Measurements from ENCODE around the gene ZNF217. TPM values are rescaled to one million over a fixed set of nuclear protein-coding genes. Genes with fewer than 3 reads are reported as not detected.
"Not testable (repeated sequence)": the region's sequence is repeated elsewhere in the genome, so short reads cannot be mapped to it uniquely, and the experiment has no call there.

The ZNF217 gene
- total RNA-seq (2014; rRNA removed; shearing (Covaris generic)) = 35.1 and 39.7 TPM in 2 replicates
- total RNA-seq (2022) = 68.4 and 77.0 TPM in 2 replicates
- Bru-seq, nascent RNA = percentile 98 among the genes with signal in this experiment
- BruChase-seq, experiment 1, labeled RNA remaining after a 6-hour chase = percentile 82 among the genes with signal in this experiment
- percentile 91 among the genes with signal in this experiment for BruChase-seq, experiment 2, labeled RNA remaining after a 2-hour chase
- long read RNA-seq, partial matches to known transcripts = 1 of 15 reads
- long read RNA-seq, other reads (novel, unspliced or antisense) = 14 of 15 reads

DNA sequence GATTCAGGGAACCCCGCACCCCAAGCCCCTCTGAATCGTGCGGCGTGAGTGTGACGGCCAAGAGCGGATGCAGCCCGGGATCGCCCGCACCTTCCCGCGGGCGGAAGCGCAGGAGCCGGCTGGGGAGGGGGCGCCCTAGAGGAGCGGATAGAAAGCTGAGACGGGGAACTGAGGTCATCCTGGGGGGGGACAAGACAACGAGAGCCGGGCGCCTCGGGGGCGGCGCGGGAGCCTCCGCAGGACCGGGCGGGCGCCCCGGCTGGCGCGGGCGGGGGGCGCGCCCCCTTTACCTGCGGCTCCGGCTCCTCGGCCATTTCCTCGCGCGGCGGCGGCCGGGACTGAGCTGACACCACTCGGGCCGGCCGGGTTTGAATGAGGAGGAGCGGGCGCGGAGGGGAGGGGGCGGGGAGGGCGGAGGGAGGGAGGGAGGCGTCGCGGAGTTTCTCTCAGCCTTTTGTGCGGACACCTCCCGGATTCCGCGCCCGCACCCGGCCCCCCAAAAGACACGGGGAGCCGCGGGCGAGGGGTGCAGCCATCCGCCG is at the start of gene ZNF217:
ZNF217 (minus strand) TSS at position 374 of the 542 bp plus-strand sequence. CDS start 11,013 bp downstream, outside the sequence.
- H3K9me3 ChIP-seq (ENCODE audit: low read length); H3K36me3 ChIP-seq (ENCODE audit: insufficient read depth, low read length); H4K20me1 ChIP-seq (ENCODE audit: insufficient read depth, low read length); CTCF ChIA-PET (ENCODE audit: unreplicated experiment); H3K9me2 ChIP-seq (ENCODE audit: insufficient read depth, low read length); BruUV-seq (replicated peaks): not testable (repeated sequence)
- Histone ChIP-seq H3K27ac (ENCODE audit: low read depth, low read length, poor library complexity, severe bottlenecking) (peak within 1 kb of the TSS; percentile 95), H3K4me3 (ENCODE audit: low read depth, low read length, poor library complexity, severe bottlenecking) (peak within 1 kb of the TSS; percentile 100), H3K4me1 (ENCODE audit: insufficient read depth, low read length, poor library complexity, severe bottlenecking) (peaks cover 27% of the 10 kb centered on the region), H3K79me2 (ENCODE audit: insufficient read depth, low read depth, low read length) (peaks cover 50% of the 10 kb centered on the region), H3K4me2 (ENCODE audit: low read length) (peak within 1 kb of the TSS; percentile 99), H2AFZ (ENCODE audit: low read length) (peak within 1 kb of the TSS; percentile 90; the same call in 1 of the 2 replicates)
- DNase-seq (ENCODE audit: low spot score) = peak; percentile 71
- intact Hi-C loops (cut with micrococcal nuclease; ENCODE audit: unreplicated experiment) = loop anchor here (2.0 to 5.0 kb wide), 6 partner anchors 29 to 324 kb away; no protein-coding TSS in a partner anchor
- POLR2A ChIA-PET = interaction anchor here (0.5 to 2.4 kb wide), 12 partner anchors 11 to 448 kb away, joined by 3 to 20 read pairs (median 4); no protein-coding TSS in a partner anchor

DNA sequence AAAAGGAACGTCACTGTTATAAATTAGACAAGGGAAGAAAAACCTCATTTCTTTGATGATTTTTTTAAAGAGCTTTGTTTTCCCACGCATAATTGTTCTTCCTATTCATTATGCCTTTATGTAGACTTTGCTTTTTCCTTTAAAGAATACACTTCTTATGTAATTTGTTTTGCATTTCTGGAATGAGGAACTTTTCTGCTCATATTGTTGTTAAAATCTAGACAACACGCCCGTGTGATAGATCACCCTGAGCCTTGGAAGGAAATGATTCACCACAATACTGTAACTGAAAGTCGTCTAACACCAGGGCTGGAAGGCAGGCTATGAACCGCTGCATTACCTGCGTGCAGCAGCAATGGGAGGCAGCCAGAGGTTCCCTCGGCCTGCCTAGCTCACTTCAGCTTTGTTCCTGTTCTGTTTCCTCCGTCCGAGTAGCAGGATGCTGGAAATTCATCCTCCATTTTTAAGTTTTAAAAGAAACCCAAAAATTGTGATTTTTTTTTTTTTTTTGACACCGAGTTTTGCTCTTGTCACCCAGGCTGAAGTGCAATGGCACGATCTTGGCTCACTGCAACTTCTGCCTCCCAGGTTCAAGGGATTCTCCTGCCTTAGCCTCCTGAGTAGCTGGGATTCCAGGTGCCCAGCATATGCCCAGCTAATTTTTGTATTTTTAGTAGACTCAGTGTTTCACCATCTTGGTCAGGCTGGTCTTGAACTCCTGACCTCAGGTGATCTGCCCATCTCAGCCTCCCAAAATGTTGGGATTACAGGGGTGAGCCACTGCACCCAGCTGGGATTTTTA is 49.6 kb upstream of the ZNF217 start:
- peak overlapping the region; percentile 73 for H3K27ac ChIP-seq (ENCODE audit: low read depth, low read length, poor library complexity, severe bottlenecking)
- no TSS peak for BruUV-seq (replicated peaks)
- peaks cover 24% of the 10 kb centered on the region for H3K4me1 ChIP-seq (ENCODE audit: insufficient read depth, low read length, poor library complexity, severe bottlenecking)
- peak overlapping the region; percentile 34 for H3K4me3 ChIP-seq (ENCODE audit: low read depth, low read length, poor library complexity, severe bottlenecking)
- H3K79me2 ChIP-seq (ENCODE audit: insufficient read depth, low read depth, low read length) = no peaks in the 10 kb centered on the region
- H2AFZ ChIP-seq (ENCODE audit: low read length) = peak overlapping the region; percentile 94
- H3K9me2 ChIP-seq (ENCODE audit: insufficient read depth, low read length) = no peaks in the 10 kb centered on the region
- no peak for TF ChIP-seq EZH2phosphoT487 (IDR thresholded peaks at IDR 0.05; ENCODE audit: borderline replicate concordance, low read depth, low read length)
- TF ChIP-seq, protein P1, sequence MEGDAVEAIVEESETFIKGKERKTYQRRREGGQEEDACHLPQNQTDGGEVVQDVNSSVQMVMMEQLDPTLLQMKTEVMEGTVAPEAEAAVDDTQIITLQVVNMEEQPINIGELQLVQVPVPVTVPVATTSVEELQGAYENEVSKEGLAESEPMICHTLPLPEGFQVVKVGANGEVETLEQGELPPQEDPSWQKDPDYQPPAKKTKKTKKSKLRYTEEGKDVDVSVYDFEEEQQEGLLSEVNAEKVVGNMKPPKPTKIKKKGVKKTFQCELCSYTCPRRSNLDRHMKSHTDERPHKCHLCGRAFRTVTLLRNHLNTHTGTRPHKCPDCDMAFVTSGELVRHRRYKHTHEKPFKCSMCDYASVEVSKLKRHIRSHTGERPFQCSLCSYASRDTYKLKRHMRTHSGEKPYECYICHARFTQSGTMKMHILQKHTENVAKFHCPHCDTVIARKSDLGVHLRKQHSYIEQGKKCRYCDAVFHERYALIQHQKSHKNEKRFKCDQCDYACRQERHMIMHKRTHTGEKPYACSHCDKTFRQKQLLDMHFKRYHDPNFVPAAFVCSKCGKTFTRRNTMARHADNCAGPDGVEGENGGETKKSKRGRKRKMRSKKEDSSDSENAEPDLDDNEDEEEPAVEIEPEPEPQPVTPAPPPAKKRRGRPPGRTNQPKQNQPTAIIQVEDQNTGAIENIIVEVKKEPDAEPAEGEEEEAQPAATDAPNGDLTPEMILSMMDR (conservative IDR thresholded peaks at IDR 0.05; ENCODE audit: low read length) = no peak
- H3K9me3 ChIP-seq (ENCODE audit: low read length) = no peaks in the 10 kb centered on the region
- ChIA-PET CTCF (ENCODE audit: unreplicated experiment) (interaction anchor here (1.2 kb wide), 1 partner anchor 20 kb away, joined by 3 read pairs; no protein-coding TSS in a partner anchor), POLR2A (interaction anchor here (0.7 to 2.6 kb wide), 15 partner anchors 9 to 1477 kb away, joined by 3 to 22 read pairs (median 4); partner anchors contain the start of gene ZNF217)
- H3K36me3 ChIP-seq (ENCODE audit: insufficient read depth, low read length) = no peaks in the 10 kb centered on the region
- peak; percentile 80 for DNase-seq (ENCODE audit: low spot score)
- intact Hi-C loops (cut with micrococcal nuclease; ENCODE audit: unreplicated experiment) = loop anchor here (2.0 kb wide), 1 partner anchor 48 kb away; no protein-coding TSS in a partner anchor
- H3K4me2 ChIP-seq (ENCODE audit: low read length) = peak overlapping the region; percentile 67
- H4K20me1 ChIP-seq (ENCODE audit: insufficient read depth, low read length) = no peaks in the 10 kb centered on the region

All from OCI-LY7 (cell line).